GM21529 (cell line): ENCODE data around the gene CHRNA3.
"Not testable (repeated sequence)": the region's sequence is repeated elsewhere in the genome, so short reads cannot be mapped to it uniquely, and the experiment has no call there.

Experiments
- ATAC-seq: cut with Tn5 transposase; IDR thresholded peaks from one replicate; pipeline ENCODE4 v1.9.1; 2021; ENCODE audit not compliant: unreplicated experiment

The CHRNA3 gene

GRCh38 chr15:78619022-78619950 is 1.5 kb downstream of the CHRNA3 start:
- no peak for ATAC-seq

DNA sequence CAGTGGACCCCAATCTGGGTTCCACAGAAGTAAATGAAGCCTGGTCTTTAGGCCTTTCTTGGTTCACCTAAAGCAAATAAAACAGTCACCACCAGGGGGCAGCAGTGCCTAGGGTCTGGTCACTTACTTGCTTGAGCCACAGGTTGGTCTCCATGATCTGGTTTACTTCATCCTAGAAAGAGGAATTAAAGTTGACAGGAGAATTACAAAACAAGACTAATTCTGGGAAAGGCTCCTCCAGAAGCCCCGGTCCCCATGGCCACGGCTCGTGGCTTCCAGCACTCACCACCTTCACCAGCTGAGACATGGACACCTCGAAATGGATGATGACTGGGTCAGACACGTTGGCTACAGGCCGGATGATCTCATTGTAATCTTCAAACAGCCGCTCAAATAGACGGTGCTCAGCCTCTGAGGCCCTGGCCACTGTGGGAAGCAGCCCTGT is 2.3 kb downstream of the CHRNA3 start:
- no peak for ATAC-seq

GRCh38 chr15:78618064-78618463 is 2.7 kb downstream of the CHRNA3 start:
- no peak for ATAC-seq

DNA sequence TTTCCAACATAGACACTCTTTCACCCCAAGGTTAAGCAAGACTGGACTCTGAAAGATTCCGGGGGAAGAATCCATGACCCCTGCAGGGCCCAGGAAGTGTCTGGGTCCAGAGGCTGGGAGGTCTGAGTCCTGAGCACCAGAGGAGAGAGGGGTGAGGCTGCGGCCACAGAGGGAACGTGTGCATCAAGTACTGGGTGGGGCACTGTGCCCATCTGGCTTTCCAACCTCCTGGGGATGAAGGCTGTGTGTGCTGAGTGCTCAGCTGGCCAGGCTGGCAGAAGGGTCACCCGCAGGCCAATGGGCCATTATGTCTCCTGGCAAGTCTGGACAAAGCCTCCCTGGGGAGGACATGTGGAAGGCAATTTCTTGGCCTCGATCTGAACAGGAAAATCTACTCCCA is 3.3 kb downstream of the CHRNA3 start:
- no peak for ATAC-seq

DNA sequence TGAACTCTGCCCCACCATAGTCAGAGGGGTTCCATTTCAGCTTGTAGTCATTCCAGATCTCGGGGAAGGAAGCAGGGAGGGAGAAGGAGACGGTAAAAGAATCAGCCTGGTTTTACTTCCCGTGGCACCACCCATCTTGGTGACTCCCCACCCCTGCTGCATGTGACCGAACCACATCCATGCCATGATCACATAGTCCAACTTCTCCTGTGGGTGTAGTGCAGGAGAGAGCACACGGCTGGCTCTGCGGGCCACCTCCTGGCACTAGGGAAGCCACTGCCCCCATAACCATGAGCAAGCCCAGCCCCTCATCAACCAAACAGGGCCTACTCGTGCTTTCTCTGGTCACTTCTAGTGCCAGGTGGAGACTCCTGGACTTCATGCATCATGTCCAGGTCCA is 3.7 kb downstream of the CHRNA3 start:
- ATAC-seq, result no peak

DNA sequence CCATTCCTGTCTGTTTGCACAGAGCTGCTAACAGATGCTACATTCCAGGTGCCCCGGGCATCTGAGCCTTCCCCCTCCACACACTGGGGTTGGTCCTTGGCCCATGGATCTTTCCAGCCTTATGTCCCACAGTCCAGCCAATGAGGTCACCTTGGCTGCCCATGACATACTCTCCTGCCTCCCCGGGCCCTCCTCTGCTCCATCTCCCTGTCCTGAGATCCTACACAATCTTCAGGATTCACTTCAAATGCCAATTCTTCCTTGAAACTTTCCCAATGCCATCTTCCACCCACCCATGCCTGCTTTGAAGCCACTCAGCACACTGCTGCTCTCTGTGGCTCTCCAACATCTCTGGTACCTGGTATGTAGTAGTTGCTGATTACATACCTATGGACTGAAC is 4.3 kb downstream of the CHRNA3 start:
- no peak for ATAC-seq

DNA sequence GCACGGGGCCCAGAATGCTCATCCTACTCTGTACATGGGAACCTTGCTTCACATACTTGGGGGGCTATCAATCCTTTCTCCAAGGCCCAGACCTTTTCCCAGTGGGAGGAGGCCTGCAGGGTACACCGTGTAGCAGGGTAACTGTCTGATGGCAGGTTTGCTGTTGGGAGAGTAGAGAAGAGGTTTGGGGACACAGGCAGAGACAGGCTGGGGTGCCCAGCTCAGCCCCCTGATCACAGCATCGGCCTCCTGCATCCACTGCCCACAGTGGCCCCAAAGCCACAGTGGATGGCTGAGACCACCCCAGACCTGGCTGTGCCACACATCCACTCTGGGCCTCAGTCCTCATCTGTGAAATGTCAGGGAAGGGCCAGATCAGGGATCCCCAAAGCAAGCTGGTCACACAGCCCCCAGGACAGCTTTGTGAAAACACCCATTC is 5.6 kb downstream of the CHRNA3 start:
- no peak for ATAC-seq

- no peak for ATAC-seq
Measured at GRCh38 chr15:78614021-78614420, 6.8 kb downstream of the CHRNA3 start.

DNA sequence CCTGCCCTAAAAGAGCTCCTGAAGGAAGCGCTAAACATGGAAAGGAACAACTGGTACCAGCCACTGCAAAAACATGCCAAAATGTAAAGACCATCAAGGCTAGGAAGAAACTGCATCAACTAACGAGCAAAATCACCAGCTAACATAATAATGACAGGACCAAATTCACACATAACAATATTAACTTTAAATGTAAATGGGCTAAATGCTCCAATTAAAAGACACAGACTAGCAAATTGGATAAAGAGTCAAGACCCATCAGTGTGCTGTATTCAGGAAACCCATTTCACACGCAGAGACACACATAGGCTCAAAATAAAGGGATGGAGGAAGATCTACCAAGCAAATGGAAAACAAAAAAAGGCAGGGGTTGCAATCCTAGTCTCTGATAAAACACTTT is 11.2 kb downstream of the CHRNA3 start:
- not testable (repeated sequence) for ATAC-seq

DNA sequence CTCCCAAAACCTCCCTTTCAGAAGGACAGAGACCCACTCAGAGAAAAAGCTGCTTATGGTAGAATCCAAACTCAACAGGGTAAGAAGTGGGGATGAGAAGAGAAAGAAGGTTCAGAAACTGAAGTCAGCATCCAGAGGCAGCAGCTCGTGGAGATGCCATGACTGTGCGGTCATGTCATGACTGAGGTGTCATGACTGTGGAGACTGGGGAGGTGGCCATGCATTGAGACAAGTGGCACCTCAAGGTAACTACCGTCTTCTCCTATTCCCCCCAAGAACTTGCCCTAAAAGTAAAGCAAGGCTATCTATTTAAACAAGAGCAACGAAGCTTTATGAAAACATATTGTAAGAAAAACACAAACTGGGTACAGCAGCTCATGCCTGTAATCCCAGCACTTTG is 15.1 kb downstream of the CHRNA3 start:
- no peak for ATAC-seq

DNA sequence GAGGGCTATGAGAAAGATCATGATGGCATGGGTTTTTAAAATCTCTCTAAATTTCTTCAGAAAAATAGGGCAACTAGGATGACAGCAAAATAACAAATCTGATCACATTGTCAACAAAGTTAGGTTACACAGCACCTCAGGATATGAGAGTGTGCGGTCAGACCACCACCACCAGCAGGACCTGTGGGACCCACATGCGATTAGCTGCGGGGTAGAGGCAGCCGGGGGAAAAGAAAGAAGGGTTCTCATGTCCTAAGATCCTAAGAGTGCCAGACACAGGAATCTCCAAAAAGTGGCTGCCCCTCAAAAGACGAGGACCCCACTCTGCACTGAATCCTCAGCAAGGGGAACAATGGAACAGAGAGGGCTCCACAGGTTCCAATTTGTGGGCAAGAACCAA is 15.6 kb downstream of the CHRNA3 start:
- ATAC-seq, result no peak

- ATAC-seq, result no peak
Measured at GRCh38 chr15:78604420-78604819, 16.4 kb downstream of the CHRNA3 start.

DNA sequence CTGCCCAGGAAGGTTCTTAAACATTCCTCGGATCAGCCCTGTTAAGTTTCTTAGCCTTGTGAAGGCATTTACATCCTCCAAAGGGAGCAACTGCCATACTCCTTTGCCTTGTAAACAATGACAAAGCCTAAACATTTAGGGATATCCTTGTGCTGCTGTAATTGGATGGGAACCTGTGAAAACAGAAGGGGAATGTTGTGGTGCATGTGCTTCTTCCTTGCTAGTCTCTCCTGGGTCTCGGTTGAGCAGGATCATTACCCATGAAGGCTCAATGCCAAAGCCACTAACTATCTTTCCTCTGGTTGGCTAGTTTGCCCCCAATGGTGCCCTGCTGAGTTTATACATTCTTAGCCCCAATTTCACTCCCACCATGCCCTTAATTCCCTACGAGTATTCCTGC is 17.3 kb downstream of the CHRNA3 start:
- no peak for ATAC-seq

DNA sequence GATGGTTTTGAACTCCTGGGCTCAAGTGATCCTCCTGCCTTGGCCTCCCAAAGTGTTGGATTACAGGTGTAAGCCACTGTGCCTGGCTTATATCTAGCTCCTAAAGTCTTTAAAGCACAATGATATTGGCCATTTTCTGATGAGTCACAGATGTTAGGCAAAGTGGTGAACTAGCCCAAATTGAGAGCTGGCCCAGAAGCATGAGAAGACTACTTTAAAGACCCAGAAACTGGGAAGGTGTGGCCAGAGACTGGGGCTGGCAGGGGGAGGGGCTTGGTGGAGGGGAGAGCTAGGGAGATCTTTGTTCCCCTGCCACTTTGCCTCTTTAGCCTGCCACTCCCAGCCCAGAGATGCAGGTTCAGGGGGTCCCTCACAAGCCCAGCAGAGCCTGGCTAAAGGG is 21.6 kb downstream of the CHRNA3 start:
- ATAC-seq, result no peak

GRCh38 chr15:78598348-78598747 is 22.4 kb downstream of the CHRNA3 start:
- ATAC-seq, result no peak

DNA sequence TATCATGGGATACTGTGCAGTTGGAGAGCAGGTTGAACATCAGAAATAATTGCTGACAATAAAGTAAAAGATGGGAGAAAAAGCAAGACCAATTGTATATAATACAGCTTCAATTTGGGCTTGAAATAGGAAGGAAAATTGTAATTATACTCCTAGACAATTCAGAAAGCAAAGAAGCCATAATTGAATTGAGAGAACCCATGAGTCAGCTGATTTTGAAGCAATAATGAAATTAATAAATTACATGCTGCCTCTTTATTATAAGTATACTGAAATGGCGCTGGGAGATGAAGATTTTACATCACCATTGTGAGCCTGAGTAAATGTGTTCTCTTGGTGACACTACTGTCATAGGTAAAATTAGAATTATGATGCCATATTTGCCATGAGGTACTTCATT is 23.2 kb downstream of the CHRNA3 start:
- no peak for ATAC-seq

GRCh38 chr15:78574944-78575343 is 45.9 kb downstream of the CHRNA3 start:
- ATAC-seq, result no peak

- no peak for ATAC-seq
Measured at GRCh38 chr15:78573416-78573815, 47.4 kb downstream of the CHRNA3 start.

- ATAC-seq, result no peak
Measured at GRCh38 chr15:78571382-78571781, 49.4 kb downstream of the CHRNA3 start.

- no peak for ATAC-seq
Measured at GRCh38 chr15:78570710-78571109, 50.1 kb downstream of the CHRNA3 start.

- no peak for ATAC-seq
Measured at GRCh38 chr15:78567531-78567930, 53.3 kb downstream of the CHRNA3 start.

GRCh38 chr15:78565951-78566774 is 54.6 kb downstream of the CHRNA3 start:
- peak; percentile 24 for ATAC-seq
